Melanocyte of skin (primary cell): Measurements from ENCODE around the gene CLN6. TPM values are rescaled to one million over a fixed set of nuclear protein-coding genes. Genes with fewer than 3 reads are reported as not detected.

Source experiments
- total RNA-seq, 2 donors: library from RNA; depleted of rRNA; stranded (reverse); fragments of >200 nt; gene quantifications; 2 replicates each; pipeline ENCODE4 v1.2.3, GENCODE V29; 2012

Gene CLN6
- total RNA-seq: 10 to 100 TPM; 36.5 to 55.3 TPM

DNA sequence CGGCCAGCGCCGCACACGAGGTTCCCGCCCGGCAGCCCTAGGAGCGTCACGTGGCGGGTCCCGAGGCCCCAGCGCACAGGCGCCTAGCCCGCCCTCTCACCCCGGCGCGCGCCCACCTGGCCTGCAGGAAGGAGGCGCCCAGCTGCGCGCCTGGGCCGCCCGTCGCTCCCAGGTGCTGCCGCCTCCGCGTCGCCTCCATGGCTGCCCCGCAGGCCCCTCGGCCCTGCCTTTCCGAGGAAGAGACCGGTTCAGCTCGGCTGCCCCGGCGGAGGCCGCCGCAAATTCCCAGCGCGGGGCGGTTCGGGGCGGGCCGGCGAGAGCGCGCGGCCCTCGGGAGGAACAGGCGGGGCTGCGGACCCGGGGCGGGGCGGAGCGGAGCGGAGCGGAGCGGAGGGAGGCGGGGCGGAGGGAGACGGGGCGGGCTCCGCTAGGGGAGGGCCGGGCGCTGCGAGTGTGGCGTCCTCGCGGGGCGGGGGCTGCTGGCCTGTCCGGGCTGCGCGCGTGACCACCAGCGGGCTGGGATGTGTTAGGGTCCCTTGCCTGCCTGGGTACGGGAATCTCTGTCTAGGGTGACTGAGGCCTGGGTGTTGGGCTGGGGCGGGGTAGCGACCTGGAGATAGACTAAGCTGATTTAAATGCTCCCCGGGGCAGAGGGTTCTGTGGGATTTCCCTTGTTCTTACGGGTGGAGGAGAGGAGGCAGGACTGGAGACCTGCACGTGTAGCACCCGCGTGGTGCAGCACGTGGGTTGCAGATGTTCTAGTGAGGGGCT, at the start of gene CLN6:
CLN6 (minus strand) TSS at position 343 of the 771 bp plus-strand sequence; CDS start at position 199, 144 bp downstream.

GRCh38 chr15:68277603-68278344, 48.2 kb upstream of the CLN6 start, which contains the start of gene FEM1B:
Gene FEM1B (plus strand): TSS chr15:68277745. CDS start chr15:68278418, 673 bp downstream.

GRCh38 chr15:68204776-68205557, 24.6 kb downstream of the CLN6 start, which contains the start of gene CALML4:
Gene CALML4 (minus strand): TSS chr15:68205332. CDS start chr15:68205247, 85 bp downstream.

Other genes starting within 250 kb of the CLN6 start
- gene PIAS1, start 175.4 kb downstream of the CLN6 start, total RNA-seq: 10 to 100 TPM; 32.3 to 33.6 TPM
- 1 to 10 TPM; 1.0 to 3.0 TPM for gene CALML4, start 24.4 kb downstream of the CLN6 start, total RNA-seq
- gene FEM1B, start 48.0 kb upstream of the CLN6 start, total RNA-seq: 10 to 100 TPM; 74.3 to 75.6 TPM
- gene ITGA11, start 202.4 kb upstream of the CLN6 start, total RNA-seq: under 1 TPM; 0.34 to 1.00 TPM